Fibroblast of mammary gland (primary cell): ENCODE results near the gene PCDH10.

ENCODE experiments used
- DNase-seq: peaks from one replicate; pipeline ENCODE4 v3.0.0-alpha.2; 2010; ENCODE audit warnings: low read depth
- H3K4me3 ChIP-seq: 2 replicates; pipeline ENCODE4 v1.5.1; 2011; ENCODE audit warnings: low read depth, mild to moderate bottlenecking, low read length, moderate library complexity; ENCODE audit not compliant: control insufficient read depth
- TF ChIP-seq, protein P1 (sequence below): conservative IDR thresholded peaks from 2 replicates; pipeline ENCODE4 v1.5.1; 2011; ENCODE audit warnings: low read depth, low read length, inconsistent platforms; ENCODE audit not compliant: control insufficient read depth, insufficient read depth

PCDH10 gene

DNA sequence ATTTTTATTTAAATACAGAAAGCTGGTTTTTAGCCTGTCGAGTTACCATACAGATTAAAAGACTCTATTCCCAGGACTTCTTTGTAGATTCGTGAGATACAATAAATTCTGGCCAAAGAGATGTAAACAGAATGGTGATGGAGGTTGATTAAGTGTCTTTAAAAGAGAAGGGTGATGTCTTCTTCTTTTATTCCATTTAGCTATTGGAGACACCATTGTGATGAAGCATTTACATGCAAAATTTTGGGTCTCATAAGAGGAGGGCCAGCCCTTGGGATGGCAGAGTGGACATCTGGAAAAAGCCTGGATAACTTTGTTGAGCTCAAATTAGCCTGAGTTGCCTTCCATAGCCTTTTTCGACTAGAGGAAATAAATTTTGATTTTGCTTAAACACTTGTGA, 21.6 kb upstream of the PCDH10 start:
- no peak for DNase-seq
- H3K4me3 ChIP-seq: no peak overlapping the region
- TF ChIP-seq, protein P1, sequence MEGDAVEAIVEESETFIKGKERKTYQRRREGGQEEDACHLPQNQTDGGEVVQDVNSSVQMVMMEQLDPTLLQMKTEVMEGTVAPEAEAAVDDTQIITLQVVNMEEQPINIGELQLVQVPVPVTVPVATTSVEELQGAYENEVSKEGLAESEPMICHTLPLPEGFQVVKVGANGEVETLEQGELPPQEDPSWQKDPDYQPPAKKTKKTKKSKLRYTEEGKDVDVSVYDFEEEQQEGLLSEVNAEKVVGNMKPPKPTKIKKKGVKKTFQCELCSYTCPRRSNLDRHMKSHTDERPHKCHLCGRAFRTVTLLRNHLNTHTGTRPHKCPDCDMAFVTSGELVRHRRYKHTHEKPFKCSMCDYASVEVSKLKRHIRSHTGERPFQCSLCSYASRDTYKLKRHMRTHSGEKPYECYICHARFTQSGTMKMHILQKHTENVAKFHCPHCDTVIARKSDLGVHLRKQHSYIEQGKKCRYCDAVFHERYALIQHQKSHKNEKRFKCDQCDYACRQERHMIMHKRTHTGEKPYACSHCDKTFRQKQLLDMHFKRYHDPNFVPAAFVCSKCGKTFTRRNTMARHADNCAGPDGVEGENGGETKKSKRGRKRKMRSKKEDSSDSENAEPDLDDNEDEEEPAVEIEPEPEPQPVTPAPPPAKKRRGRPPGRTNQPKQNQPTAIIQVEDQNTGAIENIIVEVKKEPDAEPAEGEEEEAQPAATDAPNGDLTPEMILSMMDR: no peak

DNA sequence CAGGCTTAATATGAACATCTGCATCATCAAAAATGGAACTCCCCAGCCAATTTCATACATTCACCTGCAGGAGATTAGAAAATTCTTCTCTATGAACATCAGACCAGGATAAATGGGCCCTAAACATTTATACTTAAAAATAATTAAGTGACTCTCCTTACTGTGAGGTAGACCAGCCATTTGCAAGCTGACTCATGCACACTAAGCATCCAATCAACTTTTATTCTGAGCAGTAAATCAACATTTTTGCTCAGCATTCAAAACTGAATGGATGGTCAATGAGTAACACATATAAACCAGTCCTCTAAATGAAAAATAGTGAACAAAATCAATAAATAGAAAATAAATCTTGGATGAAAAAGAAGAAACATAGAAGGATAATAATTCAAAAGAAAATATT, 19.9 kb upstream of the PCDH10 start:
- no peak for DNase-seq
- no peak overlapping the region for H3K4me3 ChIP-seq
- TF ChIP-seq, protein P1: no peak

DNA sequence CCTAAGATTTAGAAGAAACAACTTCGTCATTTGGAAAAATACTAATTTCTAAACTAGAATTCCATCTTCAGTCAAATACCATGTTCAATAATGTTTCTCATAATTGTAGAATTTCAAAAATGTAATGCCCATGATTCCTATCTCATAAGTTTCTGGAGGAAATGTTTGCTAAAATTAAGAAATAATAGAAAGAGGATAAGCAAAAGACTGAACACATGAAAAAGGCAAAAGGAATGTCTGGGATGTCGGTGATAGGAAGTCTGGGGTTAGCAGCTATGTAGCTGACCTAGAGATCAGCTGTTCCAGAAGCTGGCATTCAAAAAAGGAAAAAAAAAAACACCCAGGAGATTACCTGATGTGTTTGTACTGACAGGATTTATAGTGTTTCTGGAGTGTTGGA, 18.9 kb upstream of the PCDH10 start:
- TF ChIP-seq, protein P1: no peak
- H3K4me3 ChIP-seq: no peak overlapping the region
- DNase-seq: no peak

DNA sequence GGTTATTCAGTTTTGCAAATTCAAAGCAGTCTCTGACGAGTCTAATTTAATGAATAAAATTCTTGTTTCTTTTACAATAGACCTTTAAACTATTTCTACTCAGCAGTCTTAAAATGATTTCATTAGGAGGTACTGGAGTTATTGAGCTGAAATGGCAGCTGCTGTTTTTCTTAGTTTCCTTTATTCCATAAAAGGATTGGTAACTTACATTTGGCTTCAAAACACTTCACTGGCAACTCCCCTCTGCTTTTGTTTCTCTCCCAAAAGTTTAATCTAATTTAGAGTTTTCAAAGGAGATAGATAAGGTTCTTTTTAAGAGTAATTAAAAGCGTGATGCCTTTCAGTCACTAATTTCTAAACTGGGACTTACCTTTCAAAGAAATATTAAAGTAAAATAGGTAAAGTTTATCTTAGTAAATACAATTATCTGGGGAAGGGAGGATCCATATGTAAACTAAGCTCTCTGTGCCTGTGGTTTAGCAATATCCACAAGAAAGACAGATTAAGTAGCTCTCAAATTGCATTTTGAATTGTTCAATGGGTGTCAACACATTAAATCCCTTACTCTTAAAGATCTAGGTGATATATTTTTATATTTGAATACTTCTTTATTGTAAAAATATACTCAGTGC, 17.1 kb upstream of the PCDH10 start:
- no peak for DNase-seq
- TF ChIP-seq, protein P1: no peak
- H3K4me3 ChIP-seq: no peak overlapping the region

DNA sequence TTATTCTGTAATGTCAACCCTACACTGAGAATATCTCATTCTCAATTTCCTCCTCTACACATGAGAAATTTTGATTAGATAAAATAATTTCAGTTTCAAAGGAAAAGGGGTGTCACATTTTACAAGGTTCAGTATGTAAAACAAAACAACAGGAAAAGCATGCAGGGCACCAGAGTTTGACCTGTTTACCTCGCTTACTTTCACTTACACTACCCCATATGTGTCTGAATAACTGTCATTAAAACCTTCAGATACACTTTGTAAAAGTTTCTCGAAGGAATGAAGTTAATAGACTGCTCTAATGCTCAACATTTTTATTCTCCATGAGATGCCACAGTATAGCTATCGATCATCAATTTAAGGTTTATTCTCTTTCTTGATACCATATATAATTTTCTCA, 12.3 kb upstream of the PCDH10 start:
- DNase-seq: no peak
- TF ChIP-seq, protein P1: no peak

DNA sequence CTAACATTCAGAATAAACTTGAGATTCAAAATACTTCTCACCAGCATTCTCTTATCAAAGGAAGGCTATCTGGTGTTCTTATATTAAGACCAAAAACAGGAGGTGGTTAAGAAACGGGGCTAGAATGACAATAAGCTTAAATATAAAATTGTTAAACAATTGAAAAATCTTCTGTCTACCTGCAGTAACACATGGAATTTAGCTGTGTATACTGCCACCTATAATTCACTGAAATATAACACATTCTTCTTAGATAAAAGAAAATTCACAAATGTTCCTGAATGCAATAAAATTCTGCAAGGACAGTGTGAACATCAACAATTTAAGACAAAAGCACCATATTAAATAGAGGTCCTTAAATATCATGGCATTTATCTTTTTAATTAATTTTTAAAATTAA, 11.5 kb upstream of the PCDH10 start:
- DNase-seq: no peak
- TF ChIP-seq, protein P1: no peak
- H3K4me3 ChIP-seq: no peak overlapping the region

More for the DNA sequence above, 12.3 kb upstream of the PCDH10 start:
- no peak overlapping the region for H3K4me3 ChIP-seq
